CD4-positive, CD25-positive, alpha-beta regulatory T cell (primary cell): ENCODE measurements around the gene STARD6. TPM values are rescaled to one million over a fixed set of nuclear protein-coding genes. Genes with fewer than 3 reads are reported as not detected.

Experiments
- ATAC-seq, 2 donors: fragments of 150-1000 bp; cut with Tn5 transposase; one replicate each; pipeline ENCODE4 v1.10.0; 2021; ENCODE audit warnings: low read depth in 2 of 2, moderate number of reproducible peaks in 2 of 2, moderate library complexity in 1 of 2
- DNase-seq, 3 donors: peaks; one replicate each; pipeline versions ENCODE4 v3.0.0 to v3.0.0-alpha.2; 2012 to 2022; ENCODE audit warnings: mixed read lengths in 1 of 3
- H3K27ac ChIP-seq: one replicate; pipeline ENCODE4 v1.7.0; 2013; ENCODE audit warnings: mild to moderate bottlenecking, low read length; ENCODE audit not compliant: insufficient read depth, poor library complexity, severe bottlenecking
- H3K27me3 ChIP-seq: one replicate; pipeline ENCODE4 v1.7.0; 2013; ENCODE audit warnings: low read length; ENCODE audit not compliant: control insufficient read depth, insufficient read depth
- H3K36me3 ChIP-seq: one replicate; pipeline ENCODE4 v1.7.0; 2013; ENCODE audit warnings: mild to moderate bottlenecking, low read length, moderate library complexity; ENCODE audit not compliant: control insufficient read depth, insufficient read depth
- H3K4me1 ChIP-seq: 2 replicates; pipeline ENCODE4 v1.7.0; 2013; ENCODE audit warnings: mild to moderate bottlenecking, low read length; ENCODE audit not compliant: insufficient read depth, control insufficient read depth, poor library complexity, severe bottlenecking
- H3K4me3 ChIP-seq: one replicate; pipeline ENCODE4 v1.7.0; 2013; ENCODE audit warnings: low read depth, mild to moderate bottlenecking, low read length, moderate library complexity
- H3K9me3 ChIP-seq, 2 experiments: 1 replicate in 1 of 2; 2 replicates in 1 of 2; pipeline ENCODE4 v1.7.0; 2013; ENCODE audit warnings: low read length in 2 of 2, mild to moderate bottlenecking in 1 of 2, moderate library complexity in 1 of 2; ENCODE audit not compliant: control insufficient read depth in 2 of 2
- H3K27ac Mint-ChIP-seq, 3 donors: one replicate each; pipeline ENCODE4 v1.8.0; 2020 to 2022; ENCODE audit warnings: mild to moderate bottlenecking in 3 of 3, mixed read lengths in 3 of 3, moderate library complexity in 2 of 3
- H3K27me3 Mint-ChIP-seq: one replicate; pipeline ENCODE4 v1.8.0; 2022; ENCODE audit warnings: mild to moderate bottlenecking, mixed read lengths
- H3K36me3 Mint-ChIP-seq: one replicate; pipeline ENCODE4 v1.8.0; 2020; ENCODE audit warnings: mixed read lengths
- H3K4me1 Mint-ChIP-seq, 4 donors: one replicate each; pipeline ENCODE4 v1.8.0; 2020 to 2022; ENCODE audit warnings: mixed read lengths in 4 of 4, mild to moderate bottlenecking in 1 of 4
- H3K4me3 Mint-ChIP-seq, 4 donors: one replicate each; pipeline ENCODE4 v1.8.0; 2020 to 2022; ENCODE audit warnings: mild to moderate bottlenecking in 4 of 4, mixed read lengths in 4 of 4, moderate library complexity in 3 of 4
- H3K9me3 Mint-ChIP-seq, 7 donors: one replicate each; pipeline ENCODE4 v1.8.0; 2020 to 2022; ENCODE audit warnings: mixed read lengths in 7 of 7, mild to moderate bottlenecking in 3 of 7, moderate library complexity in 2 of 7
- polyA plus RNA-seq, 4 donors: library from polyadenylated mRNA; unstranded; fragments of 300-500 nt; fragmentation: Illumina TruSeq; gene quantifications; one replicate each; pipeline ENCODE4 v1.2.3, GENCODE V29; 2021
- total RNA-seq: library from RNA; stranded (reverse); gene quantifications from one replicate; pipeline ENCODE4 v1.2.3, GENCODE V29; 2022

The STARD6 gene
- total and polyA plus RNA-seq, 5 donors from 2014 or later: 0.30 to 1.1 (median 0.55) TPM; not detected in 2

- no peaks in the 10 kb centered on the region for H3K4me1 Mint-ChIP-seq
- no peaks in the 10 kb centered on the region for H3K27me3 ChIP-seq
- ATAC-seq: no peak
- H3K4me3 Mint-ChIP-seq: peak overlapping the region in 1 of 4 donors; percentile 57
- peak overlapping the region; percentile 51 for H3K4me3 ChIP-seq
- peaks cover 2% of the 10 kb centered on the region for H3K36me3 ChIP-seq
- H3K27me3 Mint-ChIP-seq: no peaks in the 10 kb centered on the region
- peaks cover 15% of the 10 kb centered on the region for H3K36me3 Mint-ChIP-seq
- DNase-seq: no peak
- no peaks in the 10 kb centered on the region for H3K9me3 ChIP-seq
- no peak overlapping the region for H3K27ac Mint-ChIP-seq
- no peak overlapping the region for H3K27ac ChIP-seq
- no peaks in the 10 kb centered on the region for H3K4me1 ChIP-seq
- H3K9me3 Mint-ChIP-seq: no peaks in the 10 kb centered on the region
These were observed 20.4 kb upstream of the STARD6 start for GRCh38 chr18:54378057-54378456.

- no peak for DNase-seq
- peaks cover 4% of the 10 kb centered on the region for H3K27me3 Mint-ChIP-seq
- Histone ChIP-seq H3K4me3 (no peak overlapping the region), H3K36me3 (peaks cover 5% of the 10 kb centered on the region), H3K27me3 (no peaks in the 10 kb centered on the region), H3K9me3 (no peaks in the 10 kb centered on the region), H3K4me1 (peaks cover 16% of the 10 kb centered on the region), H3K27ac (no peak overlapping the region)
- H3K27ac Mint-ChIP-seq: no peak overlapping the region
- H3K9me3 Mint-ChIP-seq: peaks cover 0 to 2% (median 0%) of the 10 kb centered on the region in 7 donors
- no peak overlapping the region for H3K4me3 Mint-ChIP-seq
- H3K36me3 Mint-ChIP-seq: peaks cover 8% of the 10 kb centered on the region
- H3K4me1 Mint-ChIP-seq: peaks cover 5 to 22% (median 15%) of the 10 kb centered on the region in 4 donors
- no peak for ATAC-seq
These were observed 2.7 kb upstream of the STARD6 start for GRCh38 chr18:54360406-54360805.

DNA sequence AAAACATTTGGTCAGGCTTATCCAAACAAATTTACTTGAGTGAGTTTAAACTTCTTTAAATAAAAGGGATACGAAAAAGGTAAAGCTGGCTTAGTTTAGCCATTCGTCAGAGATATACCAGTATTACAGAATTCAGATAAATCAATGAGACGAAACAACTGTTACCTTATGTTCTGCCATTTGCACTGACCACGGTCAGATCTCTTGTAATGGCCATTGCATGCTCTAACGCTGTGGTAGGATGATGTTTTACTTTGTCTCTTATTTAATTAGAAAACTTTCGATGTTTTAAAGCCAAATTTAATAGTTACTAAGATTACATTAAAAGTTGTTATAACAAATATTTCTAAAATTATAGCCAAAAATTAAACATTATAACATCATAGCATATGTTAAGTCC, 1.6 kb upstream of the STARD6 start:
- peaks cover 16% of the 10 kb centered on the region for H3K4me1 ChIP-seq
- DNase-seq (no peak), ATAC-seq (no peak)
- Mint-ChIP-seq H3K9me3 (peaks cover 0 to 2% (median 0%) of the 10 kb centered on the region in 7 donors), H3K4me3 (peak overlapping the region; percentile 99 to 100 (median 100)), H3K36me3 (peaks cover 8% of the 10 kb centered on the region), H3K27me3 (peaks cover 8% of the 10 kb centered on the region), H3K27ac (no peak overlapping the region), H3K4me1 (peaks cover 5 to 22% (median 15%) of the 10 kb centered on the region in 4 donors)
- H3K9me3 ChIP-seq: no peaks in the 10 kb centered on the region
- no peaks in the 10 kb centered on the region for H3K27me3 ChIP-seq
- H3K4me3 ChIP-seq: peak overlapping the region; percentile 91
- H3K36me3 ChIP-seq: peaks cover 5% of the 10 kb centered on the region
- no peak overlapping the region for H3K27ac ChIP-seq

- H3K4me3 ChIP-seq: peak overlapping the region; percentile 91
- ATAC-seq: no peak
- Mint-ChIP-seq H3K4me3 (peak overlapping the region; percentile 99 to 100 (median 100)), H3K4me1 (peaks cover 5 to 22% (median 15%) of the 10 kb centered on the region in 4 donors), H3K9me3 (peaks cover 0 to 2% (median 0%) of the 10 kb centered on the region in 7 donors), H3K36me3 (peaks cover 8% of the 10 kb centered on the region), H3K27ac (peak overlapping the region; percentile 94 to 97 (median 96)), H3K27me3 (peaks cover 8% of the 10 kb centered on the region)
- no peaks in the 10 kb centered on the region for H3K27me3 ChIP-seq
- no peaks in the 10 kb centered on the region for H3K9me3 ChIP-seq
- H3K4me1 ChIP-seq: peaks cover 16% of the 10 kb centered on the region
- peak overlapping the region; percentile 78 for H3K27ac ChIP-seq
- H3K36me3 ChIP-seq: peaks cover 5% of the 10 kb centered on the region
- DNase-seq: no peak
These were observed 910 bp upstream of the STARD6 start for GRCh38 chr18:54358495-54359040.

DNA sequence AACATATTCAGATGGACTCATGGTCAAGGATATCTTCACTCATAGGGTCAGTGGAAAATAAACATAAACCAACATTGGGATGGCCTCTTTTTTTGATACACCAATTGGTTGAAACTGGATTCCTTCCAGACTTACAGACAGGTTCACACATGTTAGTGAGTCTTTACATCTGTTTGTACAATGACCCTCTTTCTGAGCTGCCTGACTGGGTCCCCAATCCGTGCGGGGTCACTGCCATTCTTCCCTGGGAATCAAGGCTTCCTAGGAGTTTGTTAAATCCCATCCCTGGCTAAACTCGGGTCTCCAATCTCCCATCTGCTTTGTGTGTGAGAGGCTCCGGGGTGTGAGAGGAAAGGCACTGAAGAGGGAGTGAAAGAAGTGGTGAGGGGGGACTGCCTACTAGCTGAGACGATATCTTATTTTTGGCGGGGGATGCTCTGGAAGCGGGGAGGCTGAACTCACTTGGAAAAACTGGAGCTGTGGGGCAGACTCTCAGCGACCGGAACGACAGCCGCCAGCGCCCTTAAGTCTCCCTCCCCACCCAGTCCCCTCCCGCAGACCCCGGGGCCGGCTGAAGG, 487 bp downstream of the STARD6 start:
- DNase-seq (no peak), ATAC-seq (peak in 1 of 2 donors; percentile 1)
- Histone ChIP-seq H3K9me3 (no peaks in the 10 kb centered on the region), H3K27me3 (no peaks in the 10 kb centered on the region), H3K4me3 (peak overlapping the region; percentile 91), H3K36me3 (peaks cover 5% of the 10 kb centered on the region), H3K4me1 (peaks cover 16% of the 10 kb centered on the region), H3K27ac (peak overlapping the region; percentile 78)
- Mint-ChIP-seq H3K4me1 (peaks cover 5 to 22% (median 15%) of the 10 kb centered on the region in 4 donors), H3K27me3 (peaks cover 8% of the 10 kb centered on the region), H3K36me3 (peaks cover 8% of the 10 kb centered on the region), H3K4me3 (peak overlapping the region; percentile 99 to 100 (median 100)), H3K27ac (peak overlapping the region; percentile 94 to 97 (median 96)), H3K9me3 (peaks cover 0 to 2% (median 0%) of the 10 kb centered on the region in 7 donors)

DNA sequence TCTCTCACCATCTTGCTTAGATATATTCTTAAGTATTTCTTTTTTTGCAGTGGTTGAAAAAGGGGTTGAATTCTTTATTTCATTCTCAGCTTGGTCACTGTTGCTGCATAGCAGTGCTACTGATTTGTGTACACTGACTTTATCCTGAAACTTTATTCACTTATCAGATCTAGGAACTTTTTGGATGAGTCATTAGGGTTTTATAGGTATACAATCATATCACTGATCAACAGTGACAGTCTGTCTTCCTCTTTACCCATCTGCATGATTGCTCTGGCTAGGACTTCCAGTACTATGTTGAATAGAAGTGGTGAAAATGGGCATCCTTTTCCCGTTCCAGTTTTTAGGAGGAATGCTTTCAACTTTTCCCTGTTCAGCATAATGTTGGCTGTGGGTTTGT, 6.5 kb downstream of the STARD6 start:
- Histone ChIP-seq H3K27me3 (peaks cover 7% of the 10 kb centered on the region), H3K27ac (no peak overlapping the region), H3K36me3 (no peaks in the 10 kb centered on the region), H3K9me3 (no peaks in the 10 kb centered on the region), H3K4me1 (no peaks in the 10 kb centered on the region), H3K4me3 (no peak overlapping the region)
- Mint-ChIP-seq H3K27ac (no peak overlapping the region), H3K4me1 (no peaks in the 10 kb centered on the region), H3K9me3 (peaks cover 0 to 2% (median 0%) of the 10 kb centered on the region in 7 donors), H3K27me3 (peaks cover 16% of the 10 kb centered on the region), H3K36me3 (no peaks in the 10 kb centered on the region), H3K4me3 (no peak overlapping the region)
- no peak for DNase-seq
- no peak for ATAC-seq

DNA sequence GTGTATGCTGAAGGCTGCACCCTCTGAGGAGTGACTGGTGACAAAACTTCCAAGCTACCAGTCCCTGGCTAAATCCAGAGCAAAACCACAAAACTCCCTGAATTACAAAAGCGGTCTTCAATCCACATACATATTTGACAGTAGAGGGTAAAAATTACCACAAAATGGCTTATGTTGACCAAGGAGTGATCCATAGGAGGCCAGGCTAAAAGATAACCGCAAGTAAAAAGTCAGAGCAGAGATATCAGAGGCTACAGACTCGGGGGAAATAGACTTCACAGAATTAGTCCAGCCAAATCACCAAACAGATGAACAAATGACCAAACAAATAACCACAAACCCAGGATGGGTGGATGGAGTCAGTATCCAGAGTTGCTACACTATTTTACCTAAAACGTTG, 19.4 kb downstream of the STARD6 start:
- Histone ChIP-seq H3K36me3 (no peaks in the 10 kb centered on the region), H3K27me3 (peaks cover 1% of the 10 kb centered on the region), H3K4me1 (no peaks in the 10 kb centered on the region), H3K9me3 (no peaks in the 10 kb centered on the region), H3K27ac (no peak overlapping the region), H3K4me3 (no peak overlapping the region)
- DNase-seq: no peak
- Mint-ChIP-seq H3K9me3 (peaks cover 0 to 2% (median 1%) of the 10 kb centered on the region in 7 donors), H3K27me3 (peaks cover 14% of the 10 kb centered on the region), H3K4me1 (no peaks in the 10 kb centered on the region), H3K27ac (peak overlapping the region in 1 of 3 donors; percentile 27), H3K4me3 (no peak overlapping the region), H3K36me3 (no peaks in the 10 kb centered on the region)
- ATAC-seq: no peak
